Measurements from ENCODE around the gene IFT43. TPM values are rescaled to one million over a fixed set of nuclear protein-coding genes. Genes with fewer than 3 reads are reported as not detected.

IFT43 gene
- polyA plus RNA-seq, 1 experiment = 58.9 TPM

GRCh38 chr14:75996488-75996887, 10.9 kb downstream of the IFT43 start:
- ChIA-PET CTCF (interaction anchor here (0.7 to 1.7 kb wide), 3 partner anchors 10 to 286 kb away, joined by 3 to 5 read pairs (median 3); no protein-coding TSS in a partner anchor), POLR2A (no interaction called here)
- H3K4me3 ChIP-seq (ENCODE audit: low read depth, low read length) = no peak overlapping the region
- TF ChIP-seq CTCF (IDR thresholded peaks at IDR 0.05; ENCODE audit: insufficient read depth, low read depth, low read length) = no peak
- H3K27me3 ChIP-seq (ENCODE audit: control insufficient read depth, insufficient read depth, low read length) = no peaks in the 10 kb centered on the region
- DNase-seq (ENCODE audit: low read depth) = no peak
- H3K36me3 ChIP-seq (ENCODE audit: control insufficient read depth, insufficient read depth, low read length) = peaks cover 12% of the 10 kb centered on the region

- no peak for DNase-seq (ENCODE audit: low read depth)
- CTCF ChIA-PET = interaction anchor here (0.6 to 1.2 kb wide), 2 partner anchors 116 to 288 kb away, joined by 3 read pairs; no protein-coding TSS in a partner anchor
- no peak for TF ChIP-seq CTCF (IDR thresholded peaks at IDR 0.05; ENCODE audit: insufficient read depth, low read depth, low read length)
- Histone ChIP-seq H3K36me3 (ENCODE audit: control insufficient read depth, insufficient read depth, low read length) (peaks cover 8% of the 10 kb centered on the region; the same call in 1 of the 2 replicates), H3K27me3 (ENCODE audit: control insufficient read depth, insufficient read depth, low read length) (no peaks in the 10 kb centered on the region), H3K4me3 (ENCODE audit: low read depth, low read length) (no peak overlapping the region)
- POLR2A ChIA-PET = no interaction called here
These were observed 14.1 kb downstream of the IFT43 start for GRCh38 chr14:75999511-76000190.

GRCh38 chr14:76002383-76002782, 16.8 kb downstream of the IFT43 start:
- no peak for TF ChIP-seq CTCF (IDR thresholded peaks at IDR 0.05; ENCODE audit: insufficient read depth, low read depth, low read length)
- H3K27me3 ChIP-seq (ENCODE audit: control insufficient read depth, insufficient read depth, low read length) = no peaks in the 10 kb centered on the region
- ChIA-PET CTCF (interaction anchor here (1.2 kb wide), 1 partner anchor 96 kb away, joined by 3 read pairs; no protein-coding TSS in a partner anchor), POLR2A (no interaction called here)
- H3K36me3 ChIP-seq (ENCODE audit: control insufficient read depth, insufficient read depth, low read length) = peaks cover 13% of the 10 kb centered on the region
- no peak for DNase-seq (ENCODE audit: low read depth)
- no peak overlapping the region for H3K4me3 ChIP-seq (ENCODE audit: low read depth, low read length)

- Histone ChIP-seq H3K27me3 (ENCODE audit: control insufficient read depth, insufficient read depth, low read length) (no peaks in the 10 kb centered on the region), H3K4me3 (ENCODE audit: low read depth, low read length) (no peak overlapping the region), H3K36me3 (ENCODE audit: control insufficient read depth, insufficient read depth, low read length) (peaks cover 9% of the 10 kb centered on the region)
- ChIA-PET POLR2A (interaction anchor here (0.6 kb wide), 1 partner anchor 23 kb away, joined by 3 read pairs; no protein-coding TSS in a partner anchor), CTCF (interaction anchor here (0.6 to 1.0 kb wide), 3 partner anchors 10 to 126 kb away, joined by 3 to 5 read pairs (median 3); no protein-coding TSS in a partner anchor)
- TF ChIP-seq CTCF (IDR thresholded peaks at IDR 0.05; ENCODE audit: insufficient read depth, low read depth, low read length) = no peak
- DNase-seq (ENCODE audit: low read depth) = no peak
These were observed 20.7 kb downstream of the IFT43 start for GRCh38 chr14:76006253-76006652.

GRCh38 chr14:76007379-76007778, 21.8 kb downstream of the IFT43 start:
- peaks cover 10% of the 10 kb centered on the region for H3K36me3 ChIP-seq (ENCODE audit: control insufficient read depth, insufficient read depth, low read length)
- H3K4me3 ChIP-seq (ENCODE audit: low read depth, low read length) = no peak overlapping the region
- no peak for DNase-seq (ENCODE audit: low read depth)
- ChIA-PET POLR2A (no interaction called here), CTCF (interaction anchor here (1.0 to 2.3 kb wide), 5 partner anchors 11 to 298 kb away, joined by 3 to 10 read pairs (median 6); no protein-coding TSS in a partner anchor)
- no peaks in the 10 kb centered on the region for H3K27me3 ChIP-seq (ENCODE audit: control insufficient read depth, insufficient read depth, low read length)
- TF ChIP-seq CTCF (IDR thresholded peaks at IDR 0.05; ENCODE audit: insufficient read depth, low read depth, low read length) = no peak
